Osteoblast (primary cell): ENCODE measurements around the gene C1QL2. TPM values are rescaled to one million over a fixed set of nuclear protein-coding genes. Genes with fewer than 3 reads are reported as not detected.

Source experiments
- DNase-seq: peaks from one replicate; pipeline ENCODE4 v3.0.0; 2011; ENCODE audit warnings: low spot score, mixed read lengths; ENCODE audit not compliant: insufficient read length; ENCODE audit errors: missing footprints
- H2AFZ ChIP-seq: 2 replicates; pipeline ENCODE4 v1.6.0; 2011; ENCODE audit warnings: mild to moderate bottlenecking, low read length
- H3K27ac ChIP-seq: 2 replicates; pipeline ENCODE4 v1.5.1; 2011; ENCODE audit warnings: mild to moderate bottlenecking, low read depth, low read length, moderate library complexity
- H3K27me3 ChIP-seq: 2 replicates; pipeline ENCODE4 v1.6.0; 2012; ENCODE audit warnings: mild to moderate bottlenecking, control low read depth, inconsistent platforms, low read length, moderate library complexity; ENCODE audit not compliant: insufficient read depth
- H3K36me3 ChIP-seq: 2 replicates; pipeline ENCODE4 v1.5.1; 2011; ENCODE audit warnings: mild to moderate bottlenecking, low read length, control low read depth, moderate library complexity; ENCODE audit not compliant: insufficient read depth
- H3K4me1 ChIP-seq: 2 replicates; pipeline ENCODE4 v1.5.1; 2011; ENCODE audit warnings: mild to moderate bottlenecking, low read length, control low read depth, moderate library complexity; ENCODE audit not compliant: insufficient read depth
- H3K4me2 ChIP-seq: 2 replicates; pipeline ENCODE4 v1.6.0; 2011; ENCODE audit warnings: mild to moderate bottlenecking, low read length; ENCODE audit not compliant: insufficient read depth
- H3K4me3 ChIP-seq: fragments of 200-600 bp; sonication (generic); 3 replicates; pipeline ENCODE4 v1.5.1; 2012; ENCODE audit warnings: mild to moderate bottlenecking, low read length, inconsistent platforms; ENCODE audit not compliant: insufficient read depth
- H3K79me2 ChIP-seq: 2 replicates; pipeline ENCODE4 v1.6.0; 2012; ENCODE audit warnings: mild to moderate bottlenecking, low read length, control low read depth, inconsistent platforms; ENCODE audit not compliant: insufficient read depth
- H3K9me3 ChIP-seq: 2 replicates; pipeline ENCODE4 v1.5.1; 2011; ENCODE audit warnings: low read depth, low read length, control low read depth
- H4K20me1 ChIP-seq: 2 replicates; pipeline ENCODE4 v1.6.0; 2012; ENCODE audit warnings: mild to moderate bottlenecking, low read length, control low read depth; ENCODE audit not compliant: insufficient read depth
- total RNA-seq: library from RNA; depleted of rRNA; stranded (reverse); fragments of >200 nt; gene quantifications from 2 replicates; pipeline ENCODE4 v1.2.3, GENCODE V29; 2012
- TF ChIP-seq, protein P1 (sequence below): IDR thresholded peaks from 2 replicates; pipeline ENCODE4 v1.5.1; 2011; ENCODE audit warnings: mild to moderate bottlenecking, low read depth, low read length, moderate library complexity; ENCODE audit errors: extremely low read depth

The C1QL2 gene
- total RNA-seq, 1 donor = not detected

DNA sequence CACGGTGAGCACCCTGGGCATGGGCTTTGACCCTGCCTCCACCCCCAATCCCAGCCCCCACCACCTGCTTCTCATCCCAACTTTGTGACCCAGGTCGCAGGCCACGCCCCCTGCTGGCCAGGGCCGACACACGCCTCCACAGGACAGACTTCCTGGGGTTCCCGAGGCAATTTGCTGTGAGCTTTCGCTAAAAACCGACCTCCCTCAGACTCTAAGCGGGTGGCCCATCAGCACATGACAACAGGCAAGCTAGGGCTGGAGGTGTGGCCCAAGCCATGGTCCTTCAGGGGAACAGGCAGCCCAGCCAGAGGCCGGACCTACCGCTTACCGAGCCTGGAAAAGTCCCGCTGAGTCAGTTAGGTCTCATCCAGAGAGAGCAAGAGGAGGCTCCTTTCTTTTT is 31.9 kb downstream of the C1QL2 start:
- Histone ChIP-seq H4K20me1 (no peaks in the 10 kb centered on the region), H3K36me3 (no peaks in the 10 kb centered on the region), H3K4me2 (peak overlapping the region; percentile 32), H2AFZ (no peak overlapping the region), H3K27ac (no peak overlapping the region), H3K27me3 (peaks cover 2% of the 10 kb centered on the region), H3K9me3 (no peaks in the 10 kb centered on the region), H3K4me3 (no peak overlapping the region), H3K4me1 (no peaks in the 10 kb centered on the region), H3K79me2 (no peaks in the 10 kb centered on the region)
- TF ChIP-seq, protein P1, sequence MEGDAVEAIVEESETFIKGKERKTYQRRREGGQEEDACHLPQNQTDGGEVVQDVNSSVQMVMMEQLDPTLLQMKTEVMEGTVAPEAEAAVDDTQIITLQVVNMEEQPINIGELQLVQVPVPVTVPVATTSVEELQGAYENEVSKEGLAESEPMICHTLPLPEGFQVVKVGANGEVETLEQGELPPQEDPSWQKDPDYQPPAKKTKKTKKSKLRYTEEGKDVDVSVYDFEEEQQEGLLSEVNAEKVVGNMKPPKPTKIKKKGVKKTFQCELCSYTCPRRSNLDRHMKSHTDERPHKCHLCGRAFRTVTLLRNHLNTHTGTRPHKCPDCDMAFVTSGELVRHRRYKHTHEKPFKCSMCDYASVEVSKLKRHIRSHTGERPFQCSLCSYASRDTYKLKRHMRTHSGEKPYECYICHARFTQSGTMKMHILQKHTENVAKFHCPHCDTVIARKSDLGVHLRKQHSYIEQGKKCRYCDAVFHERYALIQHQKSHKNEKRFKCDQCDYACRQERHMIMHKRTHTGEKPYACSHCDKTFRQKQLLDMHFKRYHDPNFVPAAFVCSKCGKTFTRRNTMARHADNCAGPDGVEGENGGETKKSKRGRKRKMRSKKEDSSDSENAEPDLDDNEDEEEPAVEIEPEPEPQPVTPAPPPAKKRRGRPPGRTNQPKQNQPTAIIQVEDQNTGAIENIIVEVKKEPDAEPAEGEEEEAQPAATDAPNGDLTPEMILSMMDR = peak; percentile 44
- DNase-seq = peak; percentile 82

DNA sequence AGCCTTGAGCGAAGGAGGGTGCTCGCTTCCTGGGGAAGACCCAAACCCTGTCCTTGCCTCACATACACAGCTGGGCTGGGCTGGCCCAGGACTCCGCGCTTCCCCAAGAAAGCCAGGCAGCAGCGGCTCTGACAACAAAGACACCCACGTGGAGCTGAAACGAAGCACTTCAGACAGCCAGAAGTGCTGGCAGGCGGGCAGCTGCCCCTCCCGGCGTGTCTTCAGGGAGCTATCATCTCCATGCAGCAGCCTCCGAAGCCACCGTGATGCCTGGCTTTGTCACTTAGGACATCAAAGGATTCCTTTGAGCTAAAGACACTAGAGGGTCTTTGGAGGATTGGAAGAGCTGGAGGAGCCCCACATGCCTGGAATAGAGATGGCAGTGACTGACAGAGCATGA is 35.2 kb downstream of the C1QL2 start:
- Histone ChIP-seq H3K27ac (no peak overlapping the region), H3K27me3 (peaks cover 3% of the 10 kb centered on the region), H3K4me2 (no peak overlapping the region), H3K9me3 (no peaks in the 10 kb centered on the region), H3K4me1 (no peaks in the 10 kb centered on the region), H3K36me3 (no peaks in the 10 kb centered on the region), H3K4me3 (no peak overlapping the region), H3K79me2 (no peaks in the 10 kb centered on the region), H2AFZ (no peak overlapping the region), H4K20me1 (no peaks in the 10 kb centered on the region)
- TF ChIP-seq, protein P1 = no peak
- DNase-seq = no peak

DNA sequence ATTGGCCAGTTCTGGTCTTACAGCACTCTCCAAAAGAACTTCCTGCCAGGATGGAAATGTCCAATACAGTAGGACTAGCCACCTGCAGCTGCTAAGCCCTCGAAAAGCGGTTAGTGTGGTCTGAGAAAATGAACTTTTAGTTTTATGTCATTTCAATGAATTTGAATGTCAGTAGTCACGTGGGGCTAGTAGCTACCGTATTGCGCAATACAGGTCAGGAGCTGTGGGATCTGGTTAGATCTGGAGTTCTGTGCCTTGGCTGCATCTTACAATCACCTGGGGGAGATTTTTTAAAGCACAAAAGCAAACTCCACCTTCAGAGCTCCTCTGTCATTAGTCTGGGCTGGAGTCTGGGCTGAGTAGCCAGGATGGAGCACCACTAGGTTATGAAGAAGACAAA is 35.9 kb downstream of the C1QL2 start:
- no peak overlapping the region for H3K4me2 ChIP-seq
- H3K27ac ChIP-seq = no peak overlapping the region
- H3K9me3 ChIP-seq = no peaks in the 10 kb centered on the region
- H3K4me3 ChIP-seq = no peak overlapping the region
- no peaks in the 10 kb centered on the region for H3K79me2 ChIP-seq
- no peaks in the 10 kb centered on the region for H3K4me1 ChIP-seq
- TF ChIP-seq, protein P1 = no peak
- no peak for DNase-seq
- H3K27me3 ChIP-seq = peaks cover 3% of the 10 kb centered on the region
- H4K20me1 ChIP-seq = no peaks in the 10 kb centered on the region
- no peaks in the 10 kb centered on the region for H3K36me3 ChIP-seq
- H2AFZ ChIP-seq = no peak overlapping the region

DNA sequence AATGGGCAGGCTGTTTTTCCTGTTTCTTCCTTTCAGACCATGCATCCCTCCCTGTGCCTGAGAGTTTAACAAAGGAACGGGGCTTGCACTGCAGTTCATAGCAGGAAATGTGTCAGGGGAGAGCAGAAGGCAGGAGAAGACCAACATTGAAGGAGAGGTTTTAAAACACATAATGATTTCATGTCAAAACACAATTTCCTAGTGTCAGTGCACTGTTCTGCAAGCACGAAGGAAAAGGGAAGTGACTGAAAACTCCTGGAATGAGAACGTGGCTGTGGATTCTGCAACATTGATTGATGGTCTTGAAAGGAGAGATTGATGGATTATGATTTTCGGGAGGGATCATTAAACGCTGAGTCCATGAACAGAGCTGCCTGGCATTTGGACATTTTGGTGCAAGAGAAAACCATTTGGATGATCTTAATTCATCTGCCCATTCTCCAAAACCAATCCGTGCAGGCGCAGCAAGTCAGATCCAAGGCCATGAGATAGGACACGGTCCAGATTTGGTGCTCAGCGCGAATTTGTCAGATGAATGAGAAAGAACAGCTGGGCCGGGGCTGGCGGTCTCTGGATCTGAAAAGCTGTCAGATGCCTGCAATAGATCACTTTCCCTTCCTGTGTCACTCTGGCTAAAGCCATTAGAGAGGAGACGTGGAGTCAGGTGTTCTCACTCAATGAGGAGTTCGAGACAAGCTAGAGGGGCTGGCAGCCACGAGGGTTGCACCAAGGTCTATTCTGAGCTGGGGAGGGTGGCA is 38.4 kb downstream of the C1QL2 start:
- Histone ChIP-seq H3K27me3 (peaks cover 3% of the 10 kb centered on the region), H3K36me3 (no peaks in the 10 kb centered on the region), H3K79me2 (no peaks in the 10 kb centered on the region), H3K9me3 (no peaks in the 10 kb centered on the region), H3K4me2 (no peak overlapping the region), H3K4me1 (no peaks in the 10 kb centered on the region), H4K20me1 (no peaks in the 10 kb centered on the region), H3K27ac (no peak overlapping the region), H2AFZ (no peak overlapping the region), H3K4me3 (no peak overlapping the region)
- no peak for DNase-seq
- TF ChIP-seq, protein P1 = no peak
